Right forelimb (tissue), 1 donor: ENCODE data around the gene FAM180B.

Source experiments
- DNase-seq: peaks from one replicate; pipeline ENCODE4 v3.0.0-alpha.2; 2018

Gene FAM180B

DNA sequence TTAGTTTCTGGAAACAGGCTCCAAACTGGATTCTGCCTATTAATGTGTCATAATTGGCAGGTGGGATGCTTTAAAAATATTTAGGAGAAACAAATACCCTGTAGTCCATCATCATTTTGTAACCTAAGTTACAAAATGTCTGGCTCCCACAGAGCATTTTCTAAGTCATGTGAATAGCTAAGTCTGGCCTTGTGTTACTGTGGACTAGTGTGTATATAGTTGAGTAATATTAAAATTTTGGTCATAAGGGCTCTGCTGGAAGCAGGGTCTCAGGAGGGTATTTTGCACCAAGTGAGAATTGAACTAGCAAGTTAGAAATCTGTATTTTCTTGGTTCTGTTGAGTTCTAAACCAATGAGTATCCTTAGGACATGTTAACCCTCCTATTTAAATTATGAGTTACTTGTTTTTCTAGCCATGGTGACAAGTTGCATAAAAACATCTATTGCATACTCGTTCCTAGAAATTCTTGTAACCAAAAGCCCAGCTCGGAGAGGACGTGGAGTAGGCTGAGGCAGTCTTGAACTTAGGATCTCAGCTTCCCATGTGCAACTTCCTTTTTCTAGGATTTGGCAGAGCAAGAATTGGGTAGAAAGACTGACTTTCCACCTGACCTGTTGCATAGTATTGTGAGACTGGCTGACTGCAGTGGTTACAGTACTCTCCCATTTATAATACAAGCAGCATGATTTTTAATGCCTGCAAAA, 15.7 kb upstream of the FAM180B start:
- DNase-seq = no peak

DNA sequence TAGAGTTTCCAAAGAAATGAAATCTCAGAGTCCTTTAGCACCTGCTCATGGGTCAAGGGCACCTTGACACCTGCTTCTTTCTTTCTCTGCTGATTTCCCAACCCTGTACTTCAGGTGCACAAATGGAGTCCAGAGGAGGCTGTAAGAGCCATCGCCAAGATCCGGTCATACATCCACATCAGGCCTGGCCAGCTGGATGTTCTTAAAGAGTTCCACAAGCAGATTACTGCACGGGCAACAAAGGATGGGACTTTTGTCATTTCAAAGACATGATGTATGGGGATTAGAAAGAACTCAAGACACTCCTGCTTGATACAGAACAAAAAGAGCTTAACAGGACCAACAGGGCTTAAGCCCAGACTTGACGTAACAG, 15.1 kb upstream of the FAM180B start:
- no peak for DNase-seq

- DNase-seq = no peak
These were observed 14.6 kb upstream of the FAM180B start for GRCh38 chr11:47571895-47572294.

DNA sequence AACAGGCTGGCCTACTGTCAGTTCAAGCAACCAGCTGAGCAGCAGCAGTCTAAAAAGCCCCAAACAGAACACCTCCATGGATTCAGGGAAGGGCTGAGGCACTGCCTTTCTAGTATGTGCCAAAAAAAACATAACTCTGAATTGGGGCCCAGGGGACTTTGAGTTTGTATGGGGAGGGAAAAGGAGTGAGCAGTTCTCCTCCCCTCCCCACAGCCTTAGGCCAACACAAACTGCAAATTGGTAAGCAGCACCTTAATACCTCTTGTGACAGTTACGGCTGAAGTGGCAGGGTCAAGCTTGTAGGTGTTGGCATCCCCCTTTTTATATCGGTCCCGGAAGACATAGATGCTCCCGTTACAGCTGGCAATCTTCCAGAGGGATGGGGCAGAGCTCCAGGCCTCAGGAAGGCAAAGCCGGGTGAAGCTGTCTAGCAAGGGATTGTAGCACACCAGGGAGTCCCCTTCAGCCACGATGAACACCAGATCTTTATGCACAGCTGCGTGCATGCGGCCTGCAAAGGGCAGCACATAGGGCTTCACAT, 13.7 kb upstream of the FAM180B start:
- no peak for DNase-seq

DNA sequence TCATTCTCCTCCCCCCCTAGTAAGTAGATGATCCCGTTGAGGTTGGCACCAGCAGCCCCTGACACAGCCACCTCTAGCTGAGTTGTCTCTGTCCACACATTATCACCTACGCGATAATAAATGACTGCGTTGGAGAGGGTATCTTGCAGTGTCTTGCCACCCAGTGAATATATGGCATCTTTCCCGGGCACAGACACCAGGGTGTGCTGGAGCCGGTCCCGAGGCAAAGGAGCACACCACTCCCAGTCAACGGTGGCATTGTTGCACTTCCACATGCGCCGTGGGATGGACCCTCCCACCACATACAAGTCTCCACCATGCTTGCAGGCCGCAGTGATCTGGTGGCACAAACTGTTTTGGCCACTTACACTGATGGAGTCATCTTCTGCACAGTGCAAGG, 13.2 kb upstream of the FAM180B start:
- no peak for DNase-seq

GRCh38 chr11:47577460-47578041, 8.9 kb upstream of the FAM180B start:
- no peak for DNase-seq

GRCh38 chr11:47578524-47579494, 7.7 kb upstream of the FAM180B start, which contains the start of the genes KBTBD4 and NDUFS3:
TSS of gene KBTBD4 (minus strand) at chr11:47578970. CDS start at chr11:47578951, 19 bp downstream.
TSS of gene NDUFS3 (plus strand) at chr11:47579074. CDS start at chr11:47579092, 18 bp downstream.
- peak; percentile 95 for DNase-seq

GRCh38 chr11:47583844-47584243, 2.6 kb upstream of the FAM180B start:
- no peak for DNase-seq

DNA sequence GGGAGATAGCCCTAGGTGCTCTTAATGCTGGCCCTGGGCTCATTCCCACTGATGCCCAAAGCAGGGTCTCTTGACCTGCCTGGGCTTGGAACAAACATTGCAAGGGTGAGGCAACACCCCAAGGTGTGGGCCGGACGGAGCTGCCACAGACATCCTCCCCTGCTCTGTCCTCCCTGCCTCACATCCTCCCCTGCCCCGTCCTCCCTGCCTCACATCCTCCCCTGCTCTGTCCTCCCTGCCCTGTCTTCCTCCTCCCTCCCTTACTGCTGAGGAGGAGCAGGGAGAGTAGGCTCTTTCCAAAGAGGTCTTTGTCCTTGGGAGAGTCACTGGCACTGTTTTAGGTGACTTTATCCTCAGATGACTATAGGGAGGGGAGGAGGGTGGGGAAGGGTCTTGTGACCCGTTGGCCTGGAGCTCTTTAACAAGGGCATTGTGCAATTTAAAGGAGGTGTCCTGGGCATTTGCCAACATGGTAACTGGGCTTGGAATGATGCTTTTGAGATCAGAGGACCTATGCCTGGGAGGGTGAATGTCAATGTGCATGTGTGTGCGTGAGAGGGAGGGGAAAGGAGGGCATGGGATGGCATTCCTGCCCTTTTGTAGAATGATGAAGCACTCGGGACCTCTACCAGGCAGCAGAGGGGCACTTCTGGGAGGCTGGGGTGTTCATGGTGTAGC, 700 bp downstream of the FAM180B start:
- DNase-seq = no peak

DNA sequence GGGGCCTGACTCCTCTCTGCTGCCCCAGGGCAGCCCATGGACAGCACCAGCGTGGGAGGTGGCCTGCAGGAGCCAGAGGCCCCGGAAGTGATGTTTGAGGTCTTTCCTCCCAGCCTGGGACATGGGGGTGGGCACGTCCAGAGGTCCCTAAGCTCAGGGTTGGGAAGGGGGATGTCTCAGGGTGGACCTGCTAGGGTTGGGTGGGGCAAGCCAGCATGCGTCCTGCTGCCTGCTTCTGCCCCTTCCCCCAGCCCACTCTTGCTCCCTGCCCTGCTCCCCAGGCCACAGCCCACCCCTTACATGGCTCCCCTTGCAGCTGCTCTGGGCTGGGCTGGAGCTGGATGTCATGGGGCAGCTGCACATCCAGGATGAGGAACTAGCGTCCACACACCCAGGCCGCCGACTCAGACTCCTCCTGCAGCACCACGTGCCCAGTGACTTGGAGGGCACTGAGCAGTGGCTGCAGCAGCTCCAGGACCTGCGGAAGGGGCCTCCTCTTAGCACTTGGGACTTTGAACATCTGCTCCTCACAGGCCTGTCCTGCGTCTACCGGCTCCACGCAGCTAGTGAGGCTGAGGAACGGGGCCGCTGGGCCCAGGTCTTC, 1.3 kb downstream of the FAM180B start:
- DNase-seq = no peak

GRCh38 chr11:47589118-47589517, 2.6 kb downstream of the FAM180B start:
- DNase-seq = no peak

- DNase-seq = no peak
These were observed 3.1 kb downstream of the FAM180B start for GRCh38 chr11:47589584-47589976.

GRCh38 chr11:47589977-47590861, 3.7 kb downstream of the FAM180B start:
- DNase-seq = peak; percentile 83

GRCh38 chr11:47591764-47592163, 5.3 kb downstream of the FAM180B start:
- no peak for DNase-seq

DNA sequence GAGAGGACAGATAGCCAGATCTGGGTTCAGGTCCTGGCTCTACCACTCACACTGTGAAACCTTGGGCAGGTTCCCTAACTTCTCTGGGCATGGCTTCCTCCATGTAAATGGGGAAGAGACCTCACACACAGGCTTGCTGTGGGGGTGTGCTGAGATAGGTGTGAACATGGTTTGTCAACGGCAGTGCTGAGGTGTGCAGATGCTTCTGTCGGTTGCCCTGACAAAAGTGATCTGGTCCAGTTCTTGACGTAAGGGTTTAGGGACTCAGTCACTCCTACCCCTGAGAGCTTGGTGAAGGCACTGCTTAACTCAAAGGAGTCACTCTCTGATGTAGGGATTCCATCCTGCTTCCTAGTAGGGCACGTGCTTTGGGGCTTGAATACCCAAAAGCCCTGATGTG, 5.8 kb downstream of the FAM180B start:
- DNase-seq = no peak

DNA sequence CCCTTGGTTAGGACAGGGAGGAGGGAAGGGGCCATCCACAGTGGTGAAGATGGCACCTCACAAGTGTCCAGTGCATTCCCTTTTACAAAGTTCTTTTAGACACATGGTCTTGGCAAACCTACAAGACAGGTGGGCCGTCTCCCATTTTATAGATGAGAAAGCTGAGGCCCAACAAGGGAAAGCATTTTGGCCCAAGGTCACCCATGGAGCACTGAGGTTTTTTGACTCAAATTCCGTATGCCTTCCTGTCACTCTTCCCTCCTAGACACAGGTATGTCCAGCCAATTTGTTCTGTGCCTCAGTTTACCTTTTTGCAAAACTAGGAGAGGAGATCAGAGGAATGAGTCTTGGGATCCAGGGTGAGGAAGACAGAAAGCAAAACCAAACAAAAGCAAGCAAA, 6.5 kb downstream of the FAM180B start:
- DNase-seq = no peak

GRCh38 chr11:47593492-47593933, 7.0 kb downstream of the FAM180B start:
- no peak for DNase-seq

DNA sequence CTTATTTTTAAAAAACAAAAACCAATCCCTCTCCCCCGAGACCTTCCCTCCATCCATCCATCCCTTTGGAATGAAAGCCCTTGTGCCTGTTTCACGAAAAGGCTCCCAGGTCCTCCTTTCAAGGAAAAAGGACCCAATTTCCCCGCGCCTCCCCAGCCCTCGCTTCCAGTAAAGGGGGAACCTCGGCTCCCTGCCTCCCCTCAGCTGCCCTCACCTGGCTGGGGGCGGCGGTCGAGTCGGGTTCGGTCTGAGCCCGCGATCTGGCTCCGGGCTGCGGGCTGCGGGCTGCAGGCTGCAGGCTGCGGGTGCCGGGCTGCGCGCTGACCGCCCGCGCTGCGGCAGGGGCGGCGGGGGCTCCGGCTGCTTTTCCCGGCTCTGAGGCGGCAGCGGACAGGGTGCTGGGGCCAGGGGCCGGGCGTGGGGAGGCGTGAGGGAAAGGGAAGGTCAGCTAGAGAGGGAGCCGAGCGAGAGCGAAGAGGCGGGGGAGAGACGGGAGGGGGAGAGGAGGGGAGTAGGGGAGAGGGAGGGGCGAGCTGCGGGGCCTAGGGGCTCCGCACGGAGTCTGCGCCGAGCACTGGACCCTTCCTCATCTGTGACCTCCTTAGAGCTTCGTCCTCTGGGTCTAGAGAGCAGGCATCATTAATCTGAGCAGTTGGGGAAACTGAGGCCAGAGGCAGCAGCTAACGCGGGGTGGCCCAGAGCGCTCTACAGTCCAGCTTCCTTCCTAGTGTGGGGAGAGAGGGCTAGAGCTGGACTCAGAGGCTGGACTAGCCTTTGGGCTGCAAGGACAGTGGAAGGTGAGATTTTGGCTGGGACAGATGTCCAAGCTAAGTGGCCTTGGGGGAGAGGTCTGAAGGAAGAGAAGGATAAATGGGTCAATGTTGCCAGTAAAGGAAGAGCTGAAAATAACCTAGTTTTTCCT, 7.7 kb downstream of the FAM180B start, which contains the start of gene C1QTNF4:
C1QTNF4 (minus strand) TSS at position 478 of the 922 bp plus-strand sequence. CDS start 3,601 bp downstream, outside the sequence.
- DNase-seq = no peak

DNA sequence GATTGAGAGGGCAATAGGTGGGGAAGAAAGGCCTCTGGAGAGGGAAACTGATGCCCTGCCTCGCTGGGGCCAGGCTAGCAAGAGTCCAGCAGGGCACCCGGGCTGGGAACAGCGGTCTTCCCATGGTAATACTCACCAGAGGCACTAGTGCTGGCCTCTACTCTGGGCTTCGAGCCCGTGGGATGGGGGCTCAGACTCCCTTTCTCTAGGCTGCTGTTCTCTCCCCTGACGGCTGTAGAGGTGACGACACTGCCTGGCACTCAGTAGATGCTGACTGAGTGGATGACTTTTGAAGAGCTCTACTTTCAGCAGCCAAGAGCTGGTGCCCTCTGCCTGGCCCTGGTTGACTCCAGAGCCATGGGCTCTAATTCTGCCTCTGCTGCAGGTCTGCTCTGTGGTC, 8.6 kb downstream of the FAM180B start:
- no peak for DNase-seq

GRCh38 chr11:47595967-47596366, 9.5 kb downstream of the FAM180B start:
- no peak for DNase-seq
